NCI-H2029 treated with DMSO at 0.1 percent for 48 hours (cell line): ENCODE measurements around the gene MANSC1.

Experiments
- DNase-seq: peaks from one replicate; lab custom pipeline; 2025; lab: John Stamatoyannopoulos, UW

MANSC1 gene

GRCh38 chr12:12349711-12350665 lies at the start of gene MANSC1:
Gene MANSC1, minus strand, starts transcription at chr12:12350242. Its CDS starts 6,928 bp downstream, at chr12:12343314.
- peak; percentile 40 for DNase-seq

DNA sequence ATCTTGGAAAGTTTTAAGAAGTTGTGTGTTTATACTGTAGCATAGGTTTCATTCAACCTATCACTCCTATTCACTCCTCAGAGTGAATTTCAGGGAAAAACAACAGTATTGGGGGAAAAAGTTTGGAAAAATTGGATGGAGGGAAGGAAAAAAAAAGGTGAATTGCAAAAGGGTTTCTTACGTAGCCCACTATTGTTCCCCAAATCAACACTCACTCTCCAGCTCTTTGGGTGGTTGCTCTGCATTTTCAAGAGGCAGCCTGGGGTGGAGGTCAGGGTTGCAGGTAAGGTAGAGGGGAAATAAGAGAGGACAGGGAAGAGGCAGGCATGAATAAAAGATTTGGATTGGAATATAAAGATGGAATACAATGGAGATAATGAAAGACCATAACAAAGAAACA lies 49.1 kb upstream of the MANSC1 start:
- no peak for DNase-seq

DNA sequence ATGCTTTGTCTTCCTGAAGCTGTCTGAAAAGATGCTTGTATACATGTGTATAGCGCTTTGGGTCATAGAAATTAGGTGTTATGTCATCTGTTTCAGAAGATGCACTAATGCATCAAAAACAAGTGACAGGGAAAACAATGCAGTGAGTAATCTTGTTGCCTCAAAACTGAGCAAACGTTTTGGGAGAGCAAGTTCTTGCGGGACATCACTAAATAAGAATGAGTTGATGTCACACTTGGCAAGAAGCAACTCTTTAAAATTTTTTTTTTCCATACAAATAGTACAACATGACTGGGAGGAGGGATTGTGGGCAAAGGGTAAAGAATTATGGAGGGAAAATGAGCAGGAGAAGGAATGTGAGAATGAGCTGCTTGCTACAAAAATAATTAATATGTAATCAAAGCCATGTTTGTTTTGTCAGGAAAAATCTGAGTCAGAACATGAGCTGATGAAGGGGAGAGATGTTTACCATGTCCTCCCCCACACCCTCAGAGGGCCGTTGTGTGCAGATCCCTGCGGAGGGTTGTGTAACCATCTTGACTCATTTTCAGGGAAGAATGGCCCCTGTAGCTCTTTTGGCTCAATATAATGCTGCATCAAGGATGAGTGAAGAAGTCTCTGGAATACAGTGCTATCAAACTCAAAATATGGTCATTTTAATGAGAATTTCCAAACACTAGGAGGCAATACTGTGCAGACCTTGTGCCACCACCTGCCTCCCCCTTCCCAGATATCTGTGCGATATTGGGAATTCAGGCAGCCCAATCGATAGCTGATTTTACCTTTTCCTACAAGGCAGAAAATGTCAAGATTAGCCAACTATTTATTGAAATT lies 48.2 kb upstream of the MANSC1 start:
- DNase-seq: no peak

DNA sequence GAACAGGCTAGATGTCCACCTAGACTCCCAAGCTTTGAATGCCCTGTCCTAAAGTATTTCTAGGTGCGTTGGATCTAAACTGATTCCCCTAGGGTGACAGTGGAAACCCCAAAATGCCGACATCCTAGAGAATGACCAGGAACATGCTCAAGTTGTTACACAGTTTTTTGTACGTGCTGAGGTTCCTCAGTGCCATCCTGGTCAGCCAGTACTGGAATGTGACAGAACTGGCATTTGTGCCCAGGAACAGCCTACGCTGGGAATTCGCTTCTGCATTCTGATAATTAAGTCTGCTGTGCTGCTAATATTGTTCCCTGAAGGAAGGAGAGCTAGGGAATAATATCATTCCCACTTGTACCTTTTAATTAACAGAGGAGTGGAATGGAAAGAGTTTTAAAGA lies 47.1 kb upstream of the MANSC1 start:
- no peak for DNase-seq

DNA sequence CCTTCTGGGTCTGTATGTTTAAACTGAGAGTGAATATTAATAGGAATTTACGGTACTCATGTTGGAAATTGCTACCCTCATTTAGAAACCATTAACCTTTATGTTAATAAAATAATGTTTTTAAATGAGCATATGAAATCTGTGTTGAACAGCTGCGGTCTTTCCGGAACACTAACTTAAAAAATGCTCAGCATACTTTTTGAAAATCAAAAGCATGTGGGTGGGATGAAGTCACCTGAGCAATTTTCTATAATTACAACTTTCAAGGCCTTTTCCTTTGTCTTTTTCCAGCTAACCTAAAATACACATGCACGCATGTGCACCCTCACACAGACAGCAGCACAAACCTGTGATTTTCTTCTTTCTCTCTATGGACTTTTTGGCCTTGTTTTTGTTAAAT lies 46.7 kb upstream of the MANSC1 start:
- DNase-seq: no peak

GRCh38 chr12:12393171-12393570 lies 43.1 kb upstream of the MANSC1 start:
- DNase-seq: no peak

- DNase-seq: no peak
Measured at GRCh38 chr12:12392413-12392812, 42.4 kb upstream of the MANSC1 start.

DNA sequence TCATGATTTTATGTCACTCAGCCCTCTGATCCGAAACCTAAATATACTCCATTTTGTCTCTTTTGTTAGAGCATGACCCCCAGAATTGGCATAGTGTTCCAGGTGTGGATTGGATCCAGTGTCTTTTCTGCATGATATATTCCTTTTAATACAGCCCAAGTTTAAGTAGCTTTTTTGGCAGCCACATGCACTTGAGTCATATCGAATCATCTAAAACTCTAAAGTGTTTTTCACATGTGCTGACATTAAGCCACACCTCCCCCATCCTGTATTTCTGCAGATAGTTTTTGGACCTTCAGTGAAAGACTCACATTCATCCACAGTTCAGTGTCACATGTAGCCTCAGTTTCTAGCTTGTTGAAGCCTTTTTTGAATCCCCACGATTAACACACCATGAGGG lies 37.5 kb upstream of the MANSC1 start:
- DNase-seq: no peak

GRCh38 chr12:12384571-12385340 lies 34.7 kb upstream of the MANSC1 start:
- DNase-seq: no peak

DNA sequence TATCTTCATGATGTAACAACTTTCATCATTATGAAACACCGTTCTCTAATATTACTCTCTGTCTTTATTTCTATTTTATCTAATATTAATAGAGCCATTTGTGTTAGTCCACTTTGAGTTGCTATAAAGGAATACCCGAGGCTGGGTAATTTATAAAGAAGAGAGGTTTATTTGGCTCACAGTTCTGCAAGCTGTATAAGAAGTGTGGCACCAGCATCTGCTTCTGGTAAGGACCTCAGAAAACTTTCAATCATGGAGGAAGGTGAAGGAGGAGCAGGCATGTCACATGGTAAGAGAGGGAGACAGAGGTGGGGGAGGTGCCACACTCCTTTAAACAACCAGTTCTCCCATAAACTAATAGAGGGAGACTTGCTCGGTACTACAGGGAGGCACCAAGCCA lies 31.9 kb upstream of the MANSC1 start:
- no peak for DNase-seq

DNA sequence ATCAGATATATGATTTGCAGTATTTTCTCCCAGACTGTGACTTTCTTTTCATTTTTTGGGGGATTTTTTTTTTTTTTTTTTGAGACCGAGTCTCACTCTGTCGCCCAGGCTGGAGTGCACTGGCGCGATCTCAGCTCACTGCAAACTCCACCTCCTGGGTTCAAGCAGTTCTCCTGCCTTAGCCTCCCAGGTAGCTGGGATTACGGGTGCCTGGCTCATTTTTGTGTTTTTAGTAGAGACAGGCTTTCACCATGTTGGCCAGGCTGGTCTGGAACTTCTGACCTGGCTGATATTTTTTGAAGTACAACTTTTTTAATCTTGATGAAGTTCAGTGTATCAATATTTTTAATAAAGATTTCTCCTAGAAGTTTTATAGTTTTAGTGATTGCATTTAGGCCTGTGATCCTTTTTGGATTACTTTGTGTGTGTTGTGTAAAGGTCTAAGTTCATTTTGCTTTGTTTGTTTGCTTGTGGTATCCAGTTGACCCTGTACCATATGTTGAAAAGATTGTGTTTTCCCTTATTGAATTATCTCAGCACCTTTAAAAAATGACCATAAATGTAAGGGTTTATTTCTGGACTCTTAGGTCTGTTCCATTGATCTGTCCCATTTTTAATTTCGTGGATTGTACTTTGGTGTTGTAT lies 31.0 kb upstream of the MANSC1 start:
- DNase-seq: no peak

DNA sequence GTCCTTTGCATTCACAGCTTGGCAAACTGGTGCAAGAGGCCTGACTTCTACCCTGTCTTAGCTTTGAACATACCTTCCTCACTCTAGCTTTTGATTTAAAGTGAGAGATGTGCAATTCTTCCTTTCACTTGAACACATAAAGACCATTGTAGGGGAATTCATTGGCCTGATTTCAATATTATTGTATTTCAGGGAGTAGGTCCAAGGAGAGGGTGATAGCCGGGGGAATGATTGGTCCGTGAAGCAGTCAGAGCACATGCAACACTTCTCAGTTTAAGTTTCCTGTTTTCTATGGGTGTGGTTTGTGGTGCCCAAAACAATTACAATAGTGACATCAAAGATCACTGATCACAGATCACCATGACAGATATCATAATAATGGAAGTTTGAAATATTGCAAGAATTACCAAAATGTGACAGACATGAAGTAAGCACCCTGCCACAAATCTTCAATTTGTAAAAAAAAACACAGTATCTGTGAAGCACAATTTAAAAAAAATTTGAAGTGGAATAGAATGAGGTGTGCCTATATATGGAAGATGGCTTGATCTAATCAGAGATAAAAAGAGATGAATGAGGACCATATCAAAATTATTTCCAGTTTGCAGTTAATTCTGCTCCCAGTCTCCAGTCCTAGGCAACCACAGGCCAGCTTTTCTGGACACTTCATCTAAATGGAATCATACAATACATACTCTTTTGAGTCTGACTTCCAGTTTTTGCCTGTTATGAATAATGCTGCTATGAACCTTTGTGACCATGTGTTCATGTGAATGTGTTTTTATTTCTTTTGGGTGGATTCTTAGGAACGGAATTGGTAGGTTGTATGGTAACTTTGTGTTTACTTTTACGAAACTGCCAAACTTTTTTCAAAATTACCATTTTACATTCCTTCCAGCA lies 30.0 kb upstream of the MANSC1 start:
- no peak for DNase-seq

GRCh38 chr12:12378616-12379015 lies 28.6 kb upstream of the MANSC1 start:
- DNase-seq: no peak

- peak; percentile 70 for DNase-seq
Measured at GRCh38 chr12:12376646-12377448, 26.8 kb upstream of the MANSC1 start.

GRCh38 chr12:12372946-12373722 lies 23.1 kb upstream of the MANSC1 start:
- DNase-seq: no peak

DNA sequence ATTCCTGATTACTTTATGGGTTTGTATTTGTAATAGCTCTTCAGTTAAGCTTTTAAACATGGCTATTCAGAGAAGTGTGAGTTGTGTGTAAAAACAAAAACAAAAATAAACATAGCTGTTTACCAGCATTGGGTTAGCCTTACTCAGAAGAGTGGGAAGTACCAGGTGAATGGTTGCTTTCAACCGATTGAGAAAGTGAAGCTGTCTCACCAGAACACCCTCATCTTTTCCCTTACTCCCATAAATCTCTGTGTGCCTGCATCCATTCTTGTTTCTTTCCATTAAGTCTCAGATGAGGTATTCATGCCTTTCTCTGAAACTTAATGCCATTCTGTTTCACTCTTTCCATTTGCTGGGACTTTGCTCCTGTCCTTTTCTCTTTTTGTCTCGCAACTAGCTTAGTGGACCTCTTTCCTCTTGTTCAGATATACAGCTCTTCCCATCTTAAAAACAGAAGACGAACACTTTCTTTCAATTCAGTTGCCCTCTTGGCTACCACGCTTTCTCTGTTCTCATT lies 17.5 kb upstream of the MANSC1 start:
- no peak for DNase-seq

GRCh38 chr12:12366701-12367481 lies 16.8 kb upstream of the MANSC1 start:
- no peak for DNase-seq

GRCh38 chr12:12365931-12366431 lies 15.9 kb upstream of the MANSC1 start:
- DNase-seq: no peak
